ENCODE data around the gene EXOC4.

The EXOC4 gene

GRCh38 chr7:133246558-133246957 lies 6.3 kb upstream of the EXOC4 start:
- H3F3A ChIP-seq (ENCODE audit: low read depth), result no peaks in the 10 kb centered on the region
- H3K9me2 ChIP-seq (replicated peaks; ENCODE audit: low read depth, low read length), result no peaks in the 10 kb centered on the region
- no peaks in the 10 kb centered on the region for H3K27me3 ChIP-seq (ENCODE audit: insufficient read depth, low read length, poor library complexity, severe bottlenecking)
- no peak overlapping the region for H3K4me3 ChIP-seq (ENCODE audit: low read length, poor library complexity, severe bottlenecking)
- H4K20me1 ChIP-seq (ENCODE audit: insufficient read depth, low read length, poor library complexity, severe bottlenecking), result no peaks in the 10 kb centered on the region
- H3K9me3 ChIP-seq (ENCODE audit: insufficient read depth, low read depth, low read length), result no peaks in the 10 kb centered on the region
- no peak overlapping the region for H3K4me2 ChIP-seq (ENCODE audit: low read depth, low read length, poor library complexity, severe bottlenecking)
- H3K79me2 ChIP-seq (ENCODE audit: insufficient read depth, low read length), result no peaks in the 10 kb centered on the region
- no peak overlapping the region for H3K9ac ChIP-seq (ENCODE audit: low read depth, low read length, poor library complexity, severe bottlenecking)
- H3K4me1 ChIP-seq (ENCODE audit: insufficient read depth, low read length, poor library complexity, severe bottlenecking), result no peaks in the 10 kb centered on the region
- H3K36me3 ChIP-seq (ENCODE audit: insufficient read depth, low read length), result no peaks in the 10 kb centered on the region
- TF ChIP-seq EZH2phosphoT487 (IDR thresholded peaks at IDR 0.05; ENCODE audit: borderline replicate concordance) (no peak), CTCF (conservative IDR thresholded peaks at IDR 0.05; ENCODE audit: low read length) (no peak)
- no peak overlapping the region for H2AFZ ChIP-seq (ENCODE audit: low read length)

GRCh38 chr7:133248901-133249300 lies 4.0 kb upstream of the EXOC4 start:
- H3F3A ChIP-seq (ENCODE audit: low read depth), result no peaks in the 10 kb centered on the region
- H4K20me1 ChIP-seq (ENCODE audit: insufficient read depth, low read length, poor library complexity, severe bottlenecking), result no peaks in the 10 kb centered on the region
- no peaks in the 10 kb centered on the region for H3K9me3 ChIP-seq (ENCODE audit: insufficient read depth, low read depth, low read length)
- no peaks in the 10 kb centered on the region for H3K36me3 ChIP-seq (ENCODE audit: insufficient read depth, low read length)
- TF ChIP-seq CTCF (conservative IDR thresholded peaks at IDR 0.05; ENCODE audit: low read length) (no peak), EZH2phosphoT487 (IDR thresholded peaks at IDR 0.05; ENCODE audit: borderline replicate concordance) (no peak)
- no peak overlapping the region for H3K4me3 ChIP-seq (ENCODE audit: low read length, poor library complexity, severe bottlenecking)
- H3K27me3 ChIP-seq (ENCODE audit: insufficient read depth, low read length, poor library complexity, severe bottlenecking), result no peaks in the 10 kb centered on the region
- no peak overlapping the region for H2AFZ ChIP-seq (ENCODE audit: low read length)
- H3K4me2 ChIP-seq (ENCODE audit: low read depth, low read length, poor library complexity, severe bottlenecking), result no peak overlapping the region
- H3K4me1 ChIP-seq (ENCODE audit: insufficient read depth, low read length, poor library complexity, severe bottlenecking), result peaks cover 9% of the 10 kb centered on the region
- no peaks in the 10 kb centered on the region for H3K9me2 ChIP-seq (replicated peaks; ENCODE audit: low read depth, low read length)
- no peak overlapping the region for H3K9ac ChIP-seq (ENCODE audit: low read depth, low read length, poor library complexity, severe bottlenecking)
- H3K79me2 ChIP-seq (ENCODE audit: insufficient read depth, low read length), result peaks cover 10% of the 10 kb centered on the region

GRCh38 chr7:133252506-133252857 lies 396 bp upstream of the EXOC4 start:
- Histone ChIP-seq H3K9me3 (ENCODE audit: insufficient read depth, low read depth, low read length) (no peaks in the 10 kb centered on the region), H3K9me2 (replicated peaks; ENCODE audit: low read depth, low read length) (no peaks in the 10 kb centered on the region), H3K27me3 (ENCODE audit: insufficient read depth, low read length, poor library complexity, severe bottlenecking) (no peaks in the 10 kb centered on the region), H3K9ac (ENCODE audit: low read depth, low read length, poor library complexity, severe bottlenecking) (no peak overlapping the region), H3F3A (ENCODE audit: low read depth) (no peaks in the 10 kb centered on the region; the same call in 1 of the 2 replicates), H4K20me1 (ENCODE audit: insufficient read depth, low read length, poor library complexity, severe bottlenecking) (no peaks in the 10 kb centered on the region), H2AFZ (ENCODE audit: low read length) (peak overlapping the region; percentile 85), H3K79me2 (ENCODE audit: insufficient read depth, low read length) (peaks cover 43% of the 10 kb centered on the region), H3K36me3 (ENCODE audit: insufficient read depth, low read length) (no peaks in the 10 kb centered on the region), H3K4me2 (ENCODE audit: low read depth, low read length, poor library complexity, severe bottlenecking) (peak overlapping the region; percentile 63), H3K4me1 (ENCODE audit: insufficient read depth, low read length, poor library complexity, severe bottlenecking) (peaks cover 36% of the 10 kb centered on the region), H3K4me3 (ENCODE audit: low read length, poor library complexity, severe bottlenecking) (peak overlapping the region; percentile 92)
- TF ChIP-seq EZH2phosphoT487 (IDR thresholded peaks at IDR 0.05; ENCODE audit: borderline replicate concordance) (no peak), CTCF (conservative IDR thresholded peaks at IDR 0.05; ENCODE audit: low read length) (no peak)
